Upper lobe of left lung (tissue), 4 donors: Measurements from ENCODE around the gene SEMA3E.

Source experiments
- EP300 ChIP-seq, 4 donors: sonication (generic); formaldehyde crosslinking; IDR thresholded peaks; one replicate each; pipeline ENCODE4 v1.5.1; 2017; ENCODE audit warnings: antibody characterized with exemption in 4 of 4, control low read depth in 2 of 4
- POLR2A ChIP-seq, 4 donors: fragments of 450-650 bp; IDR thresholded peaks; one replicate each; pipeline ENCODE4 v1.5.1; 2016 to 2017; ENCODE audit warnings: antibody characterized with exemption in 4 of 4, mild to moderate bottlenecking in 2 of 4
- POLR2AphosphoS5 ChIP-seq, 2 donors: sonication (generic); formaldehyde crosslinking; IDR thresholded peaks; one replicate each; pipeline ENCODE4 v1.5.1; 2017; ENCODE audit warnings: antibody characterized with exemption in 2 of 2
- TF ChIP-seq, protein P1 (sequence below), 6 experiments: fragments of 450-650 bp in 4 of 6; fragments of 200-600 bp in 2 of 6; sonication (generic) in 2 of 6; IDR thresholded peaks; one replicate each; pipeline ENCODE4 v1.5.1; 2016 to 2019; ENCODE audit warnings: antibody characterized with exemption in 6 of 6

DNA sequence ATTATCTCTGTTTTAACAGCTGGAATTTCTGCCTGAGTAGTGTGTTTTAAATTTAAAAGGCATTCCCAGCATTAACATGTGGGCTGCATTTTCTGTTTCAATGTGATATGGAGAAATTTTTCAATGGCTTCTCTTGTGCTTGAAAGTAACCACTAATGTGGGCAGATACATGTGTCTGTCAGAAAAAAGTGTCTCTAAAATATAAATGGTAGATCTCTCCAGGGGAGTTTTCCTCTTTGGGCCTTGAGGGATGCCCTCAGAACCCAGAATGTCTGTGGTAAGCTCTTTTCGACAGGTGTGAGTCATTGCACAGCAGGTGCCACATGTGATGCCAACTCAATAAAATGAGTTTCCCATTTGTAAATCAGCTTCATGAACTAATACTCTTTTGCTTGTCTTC is 221.1 kb downstream of the SEMA3E start:
- TF ChIP-seq, protein P1, sequence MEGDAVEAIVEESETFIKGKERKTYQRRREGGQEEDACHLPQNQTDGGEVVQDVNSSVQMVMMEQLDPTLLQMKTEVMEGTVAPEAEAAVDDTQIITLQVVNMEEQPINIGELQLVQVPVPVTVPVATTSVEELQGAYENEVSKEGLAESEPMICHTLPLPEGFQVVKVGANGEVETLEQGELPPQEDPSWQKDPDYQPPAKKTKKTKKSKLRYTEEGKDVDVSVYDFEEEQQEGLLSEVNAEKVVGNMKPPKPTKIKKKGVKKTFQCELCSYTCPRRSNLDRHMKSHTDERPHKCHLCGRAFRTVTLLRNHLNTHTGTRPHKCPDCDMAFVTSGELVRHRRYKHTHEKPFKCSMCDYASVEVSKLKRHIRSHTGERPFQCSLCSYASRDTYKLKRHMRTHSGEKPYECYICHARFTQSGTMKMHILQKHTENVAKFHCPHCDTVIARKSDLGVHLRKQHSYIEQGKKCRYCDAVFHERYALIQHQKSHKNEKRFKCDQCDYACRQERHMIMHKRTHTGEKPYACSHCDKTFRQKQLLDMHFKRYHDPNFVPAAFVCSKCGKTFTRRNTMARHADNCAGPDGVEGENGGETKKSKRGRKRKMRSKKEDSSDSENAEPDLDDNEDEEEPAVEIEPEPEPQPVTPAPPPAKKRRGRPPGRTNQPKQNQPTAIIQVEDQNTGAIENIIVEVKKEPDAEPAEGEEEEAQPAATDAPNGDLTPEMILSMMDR (IDR thresholded peaks at IDR 0.05), result no peak
- TF ChIP-seq POLR2A (IDR thresholded peaks at IDR 0.05) (no peak), POLR2AphosphoS5 (IDR thresholded peaks at IDR 0.05) (no peak), EP300 (IDR thresholded peaks at IDR 0.05) (no peak)
